Measurements from ENCODE around the gene CBLN3. TPM values are rescaled to one million over a fixed set of nuclear protein-coding genes. Genes with fewer than 3 reads are reported as not detected.
"Not testable (repeated sequence)": the region's sequence is repeated elsewhere in the genome, so short reads cannot be mapped to it uniquely, and the experiment has no call there.

The CBLN3 gene
- total RNA-seq, 2 experiments from 2014 or later = 1.1 to 1.3 TPM

DNA sequence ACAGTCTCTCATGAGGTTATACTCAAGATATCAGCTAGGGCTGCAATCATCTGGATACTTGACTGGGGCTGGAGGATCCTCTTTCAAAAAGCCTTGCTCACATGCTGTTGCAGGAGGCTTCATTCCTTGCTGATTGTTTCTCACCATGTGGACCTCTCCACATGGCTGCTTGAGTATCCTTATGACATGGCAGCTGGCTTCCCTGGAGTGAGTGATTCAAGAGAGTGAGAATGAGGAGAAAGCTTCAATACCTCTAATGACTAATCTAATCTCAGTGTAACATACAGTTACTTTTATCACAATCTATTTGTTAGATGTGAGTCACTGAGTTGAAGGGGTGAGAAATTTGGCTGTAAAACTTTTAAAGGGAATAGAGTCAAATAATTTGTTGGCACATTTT is 27.5 kb upstream of the CBLN3 start:
- Mint-ChIP-seq H3K27ac (no peak overlapping the region), H3K9me3 (ENCODE audit: insufficient read depth) (peaks cover 9% of the 10 kb centered on the region), H3K27me3 (ENCODE audit: low read depth) (no peaks in the 10 kb centered on the region), H3K4me3 (no peak overlapping the region), H3K4me1 (ENCODE audit: low read depth) (no peaks in the 10 kb centered on the region), H3K36me3 (ENCODE audit: low read depth) (peaks cover 8% of the 10 kb centered on the region)
- ChIA-PET CTCF (no interaction called here), POLR2A (interaction anchor here (1.5 kb wide), 1 partner anchor 27 kb away, joined by 3 read pairs; the partner anchor contains the start of genes CBLN3 and KHNYN)
- no peak for DNase-seq
- ATAC-seq = no peak

DNA sequence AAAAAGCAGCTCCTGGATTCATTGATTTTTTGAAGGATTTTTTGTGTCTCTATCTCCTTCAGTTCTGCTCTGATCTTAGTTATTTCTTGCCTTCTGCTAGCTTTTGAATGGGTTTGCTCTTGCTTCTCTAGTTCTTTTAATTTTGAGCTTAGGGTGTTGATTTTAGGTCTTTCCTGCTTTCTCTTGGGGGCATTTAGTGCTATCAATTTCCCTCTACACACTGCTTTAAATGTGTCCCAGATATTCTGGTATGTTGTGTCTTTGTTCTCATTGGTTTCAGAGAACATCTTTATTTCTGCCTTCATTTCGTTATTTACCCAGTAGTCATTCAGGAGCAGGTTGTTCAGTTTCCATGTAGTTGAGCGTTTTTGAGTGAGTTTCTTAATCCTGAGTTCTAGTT is 21.4 kb upstream of the CBLN3 start:
- H3K4me3 Mint-ChIP-seq; H3K27ac Mint-ChIP-seq; CTCF ChIA-PET; ATAC-seq; H3K4me1 Mint-ChIP-seq (ENCODE audit: low read depth); H3K27me3 Mint-ChIP-seq (ENCODE audit: low read depth); H3K9me3 Mint-ChIP-seq (ENCODE audit: insufficient read depth); POLR2A ChIA-PET; DNase-seq: not testable (repeated sequence)
- peaks cover 11% of the 10 kb centered on the region for H3K36me3 Mint-ChIP-seq (ENCODE audit: low read depth)

DNA sequence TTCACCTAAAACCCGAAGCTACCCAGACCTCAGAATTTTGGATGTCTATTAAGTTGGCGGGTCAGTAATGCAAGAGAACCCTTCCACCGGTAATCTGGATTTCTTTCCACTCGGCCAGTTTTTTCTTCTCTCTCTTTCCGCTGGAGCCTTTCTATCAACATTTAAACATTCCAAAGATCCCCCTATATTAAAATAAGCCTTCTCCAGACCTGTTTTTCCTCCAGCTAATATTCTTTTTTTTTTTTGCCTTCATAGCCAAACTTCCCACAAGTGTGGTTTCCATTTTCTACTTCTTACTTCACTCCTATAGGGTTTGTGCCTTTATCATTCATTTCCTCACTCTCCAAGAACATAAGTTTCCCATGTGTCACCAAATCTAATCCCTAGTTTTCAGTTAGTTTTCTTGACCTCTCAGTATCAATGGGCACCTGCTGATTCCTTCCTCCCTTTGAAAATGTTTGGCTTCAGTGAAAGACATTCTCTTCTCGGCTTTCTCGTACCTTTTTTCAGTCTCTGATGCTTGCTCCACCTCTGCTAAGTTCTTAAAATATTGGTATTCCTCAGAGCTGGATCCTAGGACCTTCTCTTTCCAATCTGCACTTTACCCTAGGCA is 13.7 kb upstream of the CBLN3 start:
- Mint-ChIP-seq H3K36me3 (ENCODE audit: low read depth) (peaks cover 40% of the 10 kb centered on the region), H3K4me3 (peak overlapping the region; percentile 96), H3K9me3 (ENCODE audit: insufficient read depth) (no peaks in the 10 kb centered on the region), H3K4me1 (ENCODE audit: low read depth) (peaks cover 49% of the 10 kb centered on the region), H3K27me3 (ENCODE audit: low read depth) (no peaks in the 10 kb centered on the region), H3K27ac (peak overlapping the region; percentile 98)
- ATAC-seq (no peak), DNase-seq (no peak)
- ChIA-PET POLR2A (interaction anchor here (0.6 to 5.3 kb wide), 4 partner anchors 9 to 497 kb away, joined by 3 to 77 read pairs (median 4); partner anchors contain the start of genes CBLN3, CHMP4A and KHNYN), CTCF (interaction anchor here (0.8 to 4.7 kb wide), 6 partner anchors 12 to 231 kb away, joined by 3 to 77 read pairs (median 7); partner anchors contain the start of genes CBLN3, CIDEB and KHNYN)

DNA sequence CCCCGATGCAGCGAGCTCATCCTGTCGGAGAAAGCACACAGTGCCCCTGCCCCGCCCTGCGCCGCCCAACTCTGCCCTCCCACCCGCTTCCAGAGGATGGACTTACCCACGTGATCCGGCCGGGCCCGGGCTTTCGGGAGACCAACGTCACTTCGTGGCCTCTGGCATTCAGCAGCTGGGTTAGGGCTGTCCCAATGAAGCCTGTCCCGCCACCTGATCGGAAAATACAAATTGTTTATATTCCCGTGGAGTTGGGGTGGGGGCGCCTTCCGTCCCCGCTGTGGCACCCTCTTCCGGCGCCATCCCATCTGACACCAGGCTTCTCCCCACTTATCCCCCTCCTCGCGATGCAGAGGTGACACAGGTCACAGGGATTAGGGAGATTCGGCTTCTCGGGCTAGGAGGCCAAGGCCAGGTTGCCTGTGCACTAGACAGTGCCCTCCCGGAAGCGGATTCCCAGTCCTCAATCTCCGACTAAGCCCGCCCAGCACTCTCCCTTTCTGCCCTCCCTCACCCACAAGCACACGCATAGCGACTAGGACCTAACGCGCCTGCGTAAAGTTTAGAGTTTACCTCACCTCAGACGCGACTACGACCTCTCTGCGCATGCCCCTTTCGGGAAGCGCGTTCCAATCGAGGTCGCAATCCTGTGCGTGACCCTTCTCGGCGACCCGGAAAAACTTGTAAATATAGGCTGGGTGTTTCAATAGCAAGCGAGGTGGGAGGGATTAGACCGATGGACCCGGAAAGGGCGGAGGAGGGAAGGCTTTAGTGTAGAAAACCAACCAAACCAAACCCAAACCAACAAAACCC is 13.0 kb upstream of the CBLN3 start, which contains the start of gene SDR39U1:
Gene SDR39U1 (minus strand): TSS at position 537 of the 813 bp plus-strand sequence. CDS start 7 bp downstream, at position 530.
- DNase-seq (peak; percentile 99), ATAC-seq (peak; percentile 91)
- H3K36me3 Mint-ChIP-seq (ENCODE audit: low read depth) = peaks cover 47% of the 10 kb centered on the region
- CTCF ChIA-PET = interaction anchor here (0.8 to 4.7 kb wide), 11 partner anchors 11 to 268 kb away, joined by 3 to 77 read pairs (median 4); partner anchors contain the start of genes ADCY4, CBLN3, CIDEB and KHNYN
- H3K4me3 Mint-ChIP-seq = peak within 1 kb of the TSS; percentile 96
- H3K27me3 Mint-ChIP-seq (ENCODE audit: low read depth) = no peaks in the 10 kb centered on the region
- POLR2A ChIA-PET = interaction anchor here (0.6 to 5.3 kb wide), 12 partner anchors 8 to 496 kb away, joined by 3 to 77 read pairs (median 3); partner anchors contain the start of genes CBLN3, CHMP4A, DHRS1 and KHNYN
- H3K4me1 Mint-ChIP-seq (ENCODE audit: low read depth) = peaks cover 54% of the 10 kb centered on the region
- H3K9me3 Mint-ChIP-seq (ENCODE audit: insufficient read depth) = no peaks in the 10 kb centered on the region
- peak within 1 kb of the TSS; percentile 98 for H3K27ac Mint-ChIP-seq

DNA sequence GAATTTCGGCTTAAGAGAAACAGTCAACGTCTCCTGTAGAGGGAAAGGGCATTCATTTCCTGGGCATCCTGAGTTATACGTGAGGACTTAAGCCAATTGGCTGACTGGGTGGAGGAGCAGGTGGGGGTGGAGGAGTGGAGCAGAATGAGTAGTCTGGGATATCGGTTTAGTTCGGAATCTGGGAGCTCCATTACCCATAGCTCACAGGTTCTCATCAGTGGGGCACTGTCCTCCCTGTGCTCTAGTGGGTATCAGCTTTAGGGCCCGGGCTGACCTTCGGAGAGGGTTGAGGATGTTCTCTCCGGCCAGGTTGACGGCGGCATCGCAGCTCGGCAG is 12.4 kb upstream of the CBLN3 start:
- no peaks in the 10 kb centered on the region for H3K27me3 Mint-ChIP-seq (ENCODE audit: low read depth)
- peaks cover 59% of the 10 kb centered on the region for H3K4me1 Mint-ChIP-seq (ENCODE audit: low read depth)
- H3K9me3 Mint-ChIP-seq (ENCODE audit: insufficient read depth) = no peaks in the 10 kb centered on the region
- H3K4me3 Mint-ChIP-seq = peak overlapping the region; percentile 96
- H3K36me3 Mint-ChIP-seq (ENCODE audit: low read depth) = peaks cover 53% of the 10 kb centered on the region
- ChIA-PET CTCF (interaction anchor here (1.0 to 4.7 kb wide), 9 partner anchors 10 to 268 kb away, joined by 3 to 77 read pairs (median 9); partner anchors contain the start of genes ADCY4, CBLN3, CIDEB and KHNYN), POLR2A (interaction anchor here (0.7 to 5.3 kb wide), 10 partner anchors 9 to 251 kb away, joined by 3 to 77 read pairs (median 3); partner anchors contain the start of genes CBLN3, DHRS1, GZMB and KHNYN)
- ATAC-seq (no peak), DNase-seq (peak; percentile 26)
- H3K27ac Mint-ChIP-seq = peak overlapping the region; percentile 98

DNA sequence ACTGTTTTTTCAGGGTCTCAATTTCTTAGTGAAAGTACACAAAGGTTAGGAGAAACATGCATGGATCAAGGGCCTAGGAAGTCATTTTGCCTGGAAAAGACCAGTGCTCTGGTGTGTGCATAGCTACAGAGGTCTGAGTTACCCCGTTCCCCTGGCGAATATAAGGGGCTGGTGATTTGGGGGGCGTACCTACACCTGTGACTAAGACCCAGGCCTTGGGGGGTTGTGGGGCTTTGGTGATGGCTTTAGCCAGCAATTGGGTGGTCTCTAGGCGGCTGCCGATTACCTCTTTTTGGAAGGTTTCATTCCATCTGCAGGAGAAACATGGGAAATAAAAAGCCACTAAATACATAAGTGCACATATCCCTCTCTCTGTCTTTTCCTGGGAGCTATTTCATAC is 12.0 kb upstream of the CBLN3 start:
- ChIA-PET CTCF (interaction anchor here (1.0 to 4.7 kb wide), 9 partner anchors 10 to 269 kb away, joined by 3 to 77 read pairs (median 9); partner anchors contain the start of genes ADCY4, CBLN3, CIDEB and KHNYN), POLR2A (interaction anchor here (0.6 to 5.3 kb wide), 11 partner anchors 8 to 288 kb away, joined by 3 to 77 read pairs (median 3); partner anchors contain the start of genes CBLN3, DHRS1, GZMB and KHNYN)
- Mint-ChIP-seq H3K4me3 (peak overlapping the region; percentile 96), H3K36me3 (ENCODE audit: low read depth) (peaks cover 56% of the 10 kb centered on the region), H3K4me1 (ENCODE audit: low read depth) (peaks cover 63% of the 10 kb centered on the region), H3K27me3 (ENCODE audit: low read depth) (no peaks in the 10 kb centered on the region), H3K9me3 (ENCODE audit: insufficient read depth) (no peaks in the 10 kb centered on the region), H3K27ac (peak overlapping the region; percentile 98)
- ATAC-seq = no peak
- peak; percentile 20 for DNase-seq

DNA sequence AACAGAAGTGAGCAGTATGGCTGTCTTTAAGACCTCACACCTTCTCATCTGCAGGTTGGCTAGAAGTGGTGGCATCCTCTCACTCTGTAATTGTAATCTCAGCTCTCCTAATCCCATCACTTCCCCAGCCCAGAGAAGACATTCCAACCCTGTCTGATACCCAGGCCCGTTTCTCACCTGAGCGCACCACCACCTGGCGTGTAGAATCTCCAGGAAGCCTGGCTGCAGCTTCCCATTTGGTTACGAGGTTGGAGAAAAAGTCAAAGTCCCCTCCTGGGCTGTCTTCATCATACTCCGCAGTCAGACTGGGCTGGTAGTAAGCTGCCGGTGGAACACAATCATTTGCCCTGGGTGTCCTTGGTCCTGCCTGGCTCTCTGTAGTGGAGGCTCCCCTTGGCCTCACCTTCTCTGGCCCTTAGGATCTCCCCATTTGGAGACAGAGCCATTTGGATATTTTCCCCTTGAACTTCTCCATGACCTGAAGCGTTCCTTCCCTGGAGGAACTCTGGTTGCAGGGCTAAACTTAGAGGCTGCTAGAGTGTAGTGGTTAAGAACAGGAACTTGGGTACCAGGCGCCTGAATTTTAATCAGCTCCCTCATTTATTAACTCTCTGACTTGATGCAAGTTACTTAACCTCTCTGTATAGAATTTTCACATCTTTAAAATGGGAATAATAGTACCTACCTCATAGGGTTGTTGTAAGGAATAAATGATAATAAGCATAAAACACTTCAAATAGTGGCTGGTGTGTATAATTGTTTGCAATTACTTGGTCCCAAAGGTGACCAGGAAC is 11.3 kb upstream of the CBLN3 start:
- H3K9me3 Mint-ChIP-seq (ENCODE audit: insufficient read depth) = no peaks in the 10 kb centered on the region
- no peaks in the 10 kb centered on the region for H3K27me3 Mint-ChIP-seq (ENCODE audit: low read depth)
- peaks cover 69% of the 10 kb centered on the region for H3K4me1 Mint-ChIP-seq (ENCODE audit: low read depth)
- peak; percentile 18 for DNase-seq
- peak overlapping the region; percentile 98 for H3K27ac Mint-ChIP-seq
- ChIA-PET POLR2A (interaction anchor here (0.6 to 5.3 kb wide), 7 partner anchors 8 to 288 kb away, joined by 3 to 77 read pairs (median 3); partner anchors contain the start of genes CBLN3, DHRS1, GZMB and KHNYN), CTCF (interaction anchor here (1.0 to 4.7 kb wide), 8 partner anchors 9 to 269 kb away, joined by 3 to 77 read pairs (median 7); partner anchors contain the start of genes ADCY4, CBLN3, CIDEB and KHNYN)
- no peak for ATAC-seq
- peaks cover 59% of the 10 kb centered on the region for H3K36me3 Mint-ChIP-seq (ENCODE audit: low read depth)
- peak overlapping the region; percentile 96 for H3K4me3 Mint-ChIP-seq

DNA sequence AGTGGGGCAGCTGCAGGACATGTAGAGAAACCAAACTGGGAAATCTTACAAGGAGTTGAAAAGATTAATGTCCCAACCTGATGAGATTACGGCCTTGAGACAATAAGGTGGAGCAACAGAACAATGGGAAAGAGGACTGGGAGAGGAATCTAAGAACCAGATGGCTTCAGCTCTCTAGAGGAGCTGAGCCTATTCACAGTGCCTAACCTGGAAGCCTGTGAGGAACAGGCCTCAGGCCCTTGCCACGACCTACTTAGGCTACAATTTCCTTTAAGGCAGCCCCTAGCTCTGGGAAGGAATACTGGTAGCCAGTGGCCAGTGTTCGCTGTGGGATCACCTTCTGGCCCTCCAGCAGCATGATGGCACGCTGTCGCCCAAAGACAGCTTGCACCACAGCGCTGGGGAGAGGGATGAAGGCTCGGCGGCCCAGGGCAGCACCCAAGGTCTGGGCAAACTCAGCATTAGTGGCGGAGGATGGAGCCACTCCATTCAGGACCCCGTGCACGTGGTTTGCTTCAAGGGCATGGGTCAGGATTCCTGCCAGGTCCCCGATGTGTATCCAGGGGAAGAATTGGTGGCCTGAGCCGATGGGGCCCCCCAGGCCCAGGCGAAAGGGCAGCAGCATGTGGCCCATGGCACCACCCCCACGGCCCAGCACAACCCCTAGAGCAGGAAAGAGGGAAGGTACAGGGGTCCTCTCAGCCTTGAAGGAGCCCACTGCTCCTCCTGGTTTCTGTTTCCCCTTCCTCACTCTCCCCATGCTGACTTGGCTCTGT is 10.6 kb upstream of the CBLN3 start:
- Mint-ChIP-seq H3K4me3 (no peak overlapping the region), H3K27ac (peak overlapping the region; percentile 45), H3K27me3 (ENCODE audit: low read depth) (no peaks in the 10 kb centered on the region), H3K36me3 (ENCODE audit: low read depth) (peaks cover 64% of the 10 kb centered on the region), H3K4me1 (ENCODE audit: low read depth) (peaks cover 75% of the 10 kb centered on the region), H3K9me3 (ENCODE audit: insufficient read depth) (no peaks in the 10 kb centered on the region)
- ATAC-seq = no peak
- ChIA-PET POLR2A (interaction anchor here (5.3 kb wide), 1 partner anchor 9 kb away, joined by 77 read pairs; the partner anchor contains the start of genes CBLN3 and KHNYN), CTCF (interaction anchor here (1.0 to 4.7 kb wide), 4 partner anchors 9 to 224 kb away, joined by 3 to 77 read pairs (median 30); partner anchors contain the start of genes ADCY4, CBLN3, KHNYN and MDP1)
- peak; percentile 20 for DNase-seq

DNA sequence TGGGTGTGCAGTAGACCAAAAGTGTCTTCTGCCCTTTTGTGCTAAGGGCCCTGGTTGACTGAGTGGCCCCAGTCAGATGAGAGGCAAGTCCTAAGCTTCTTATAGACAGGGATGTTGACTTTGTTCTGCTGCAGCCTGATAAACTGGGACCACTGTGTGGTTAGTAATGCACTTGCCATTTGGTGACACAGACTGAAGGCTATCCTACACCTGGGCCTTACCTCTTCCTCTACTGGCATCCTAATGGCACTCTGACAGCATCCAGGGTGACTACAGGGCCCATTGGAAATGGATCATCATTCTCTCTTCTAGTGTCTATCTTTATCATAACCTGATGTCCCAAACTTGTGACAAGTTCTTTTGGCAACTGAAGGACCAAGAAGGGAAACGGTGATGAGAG is 9.8 kb upstream of the CBLN3 start:
- no peak for ATAC-seq
- ChIA-PET CTCF (interaction anchor here (1.0 to 4.7 kb wide), 4 partner anchors 8 to 224 kb away, joined by 3 to 77 read pairs (median 30); partner anchors contain the start of genes ADCY4, CBLN3, KHNYN and MDP1), POLR2A (interaction anchor here (5.3 kb wide), 1 partner anchor 8 kb away, joined by 77 read pairs; the partner anchor contains the start of genes CBLN3 and KHNYN)
- Mint-ChIP-seq H3K9me3 (ENCODE audit: insufficient read depth) (no peaks in the 10 kb centered on the region), H3K4me1 (ENCODE audit: low read depth) (peaks cover 75% of the 10 kb centered on the region), H3K27me3 (ENCODE audit: low read depth) (no peaks in the 10 kb centered on the region), H3K36me3 (ENCODE audit: low read depth) (peaks cover 66% of the 10 kb centered on the region), H3K4me3 (no peak overlapping the region), H3K27ac (peak overlapping the region; percentile 31)
- peak; percentile 18 for DNase-seq
